CD4-positive, alpha-beta T cell treated with Interleukin-2 at 100 ng/mL for 4 hours (primary cell): ENCODE data around the gene EIF1AD.

ENCODE experiments used
- DNase-seq: peaks from one replicate; pipeline ENCODE4 v3.0.0-alpha.2; 2020; ENCODE audit warnings: low spot score

Gene EIF1AD

DNA sequence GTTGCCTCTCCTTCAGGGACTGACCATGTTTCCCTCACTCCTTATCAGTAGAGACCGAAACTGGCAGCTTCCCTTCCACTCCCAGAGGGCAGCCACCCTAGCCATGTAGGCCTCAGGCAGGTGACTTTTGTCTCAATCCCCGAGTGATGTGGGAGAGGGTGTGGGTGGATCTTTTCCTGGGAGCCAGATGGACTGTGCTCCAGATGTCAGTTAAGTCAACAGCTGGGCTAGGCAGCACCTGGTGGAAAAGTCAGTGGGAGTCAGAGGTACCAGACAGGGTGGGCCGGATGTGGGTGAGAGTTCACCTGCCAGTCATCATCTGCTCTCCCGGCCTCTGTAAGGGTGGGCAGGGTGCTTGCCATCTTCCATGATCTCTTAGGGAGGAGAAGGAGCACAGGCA lies 2.2 kb upstream of the EIF1AD start:
- DNase-seq, result no peak

DNA sequence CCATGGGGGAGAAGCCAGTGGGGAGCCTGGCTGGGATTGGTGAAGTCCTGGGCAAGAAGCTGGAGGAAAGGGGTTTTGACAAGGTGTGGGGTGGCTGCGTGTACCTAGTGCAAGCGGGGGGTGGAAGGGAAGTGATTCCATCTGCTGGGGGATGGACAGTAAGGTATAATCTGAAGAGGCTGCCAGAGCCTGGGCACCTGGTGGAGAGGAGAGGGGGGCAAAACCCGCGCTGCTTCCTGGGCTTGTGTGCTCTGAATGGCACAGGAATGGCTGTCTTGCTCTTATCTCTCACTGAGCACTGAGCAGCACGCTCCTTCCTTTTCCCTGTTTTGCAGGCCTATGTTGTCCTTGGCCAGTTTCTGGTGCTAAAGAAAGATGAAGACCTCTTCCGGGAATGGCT lies 1.3 kb upstream of the EIF1AD start:
- no peak for DNase-seq

DNA sequence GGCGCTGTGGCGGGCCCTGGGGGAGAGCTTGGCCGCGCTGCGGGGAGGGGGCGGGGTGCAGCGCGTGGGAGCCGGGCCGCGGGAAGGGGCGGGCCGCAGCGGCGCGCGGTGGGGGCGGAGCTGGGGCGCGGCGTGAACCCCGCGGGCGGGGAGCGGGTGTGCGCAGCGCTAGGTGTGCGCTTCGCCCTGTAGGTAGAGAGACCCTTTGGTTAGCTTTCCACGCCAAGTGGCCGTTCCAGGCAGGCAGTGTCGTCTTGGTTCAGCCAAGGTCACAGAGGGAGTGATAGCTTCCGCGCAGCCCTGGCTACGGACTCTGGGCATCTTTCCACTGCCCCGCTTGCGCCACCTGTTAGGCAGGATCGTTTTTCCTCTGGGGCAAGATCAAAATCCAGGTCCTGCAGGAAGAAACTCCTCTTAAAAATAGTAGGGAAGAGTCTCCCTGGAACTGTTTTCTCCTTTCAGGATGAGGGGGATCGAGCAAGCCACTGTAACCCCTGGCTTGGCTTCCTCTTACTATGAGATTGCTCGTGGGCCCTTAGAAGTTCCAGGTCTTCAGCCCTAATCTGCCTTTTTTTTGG lies 780 bp upstream of the EIF1AD start:
- peak; percentile 59 for DNase-seq

DNA sequence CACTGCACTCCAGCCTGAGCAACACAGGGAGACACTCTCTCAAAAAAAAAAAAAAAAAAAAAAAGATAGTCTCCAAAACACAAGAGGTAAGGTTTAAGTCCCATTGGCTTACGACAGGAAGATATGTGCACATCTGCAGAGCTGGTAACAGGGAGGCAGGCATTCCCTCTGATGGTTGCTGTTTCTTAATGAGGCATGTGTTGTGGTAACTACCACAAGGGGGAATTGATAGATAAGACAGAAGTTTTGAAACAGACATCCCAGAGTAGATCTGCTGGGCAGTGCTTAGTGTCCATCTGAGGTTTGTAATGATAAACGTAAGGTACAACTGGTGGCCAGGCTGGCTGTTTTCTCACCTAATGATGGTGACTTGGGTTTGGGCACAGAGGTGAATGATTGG lies 4.7 kb downstream of the EIF1AD start:
- no peak for DNase-seq

DNA sequence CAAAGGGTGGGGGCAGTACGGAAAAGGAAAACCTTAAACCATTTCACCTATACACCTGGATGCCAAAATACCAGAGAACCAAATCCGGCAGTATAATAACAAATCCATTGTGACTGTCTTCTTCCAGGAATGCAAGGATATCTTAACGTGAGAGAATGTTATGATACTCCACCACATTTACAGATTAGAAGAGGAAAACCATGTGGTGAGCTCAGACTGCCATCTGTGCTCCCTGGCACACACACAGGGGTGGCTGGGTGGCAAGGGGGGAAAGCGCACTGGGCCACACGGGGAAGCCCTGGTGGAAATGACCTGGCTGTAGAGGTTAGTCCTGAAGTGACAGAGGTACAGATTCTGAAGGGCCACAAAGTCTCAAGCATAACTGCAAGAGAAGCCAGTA lies 9.9 kb downstream of the EIF1AD start:
- no peak for DNase-seq

DNA sequence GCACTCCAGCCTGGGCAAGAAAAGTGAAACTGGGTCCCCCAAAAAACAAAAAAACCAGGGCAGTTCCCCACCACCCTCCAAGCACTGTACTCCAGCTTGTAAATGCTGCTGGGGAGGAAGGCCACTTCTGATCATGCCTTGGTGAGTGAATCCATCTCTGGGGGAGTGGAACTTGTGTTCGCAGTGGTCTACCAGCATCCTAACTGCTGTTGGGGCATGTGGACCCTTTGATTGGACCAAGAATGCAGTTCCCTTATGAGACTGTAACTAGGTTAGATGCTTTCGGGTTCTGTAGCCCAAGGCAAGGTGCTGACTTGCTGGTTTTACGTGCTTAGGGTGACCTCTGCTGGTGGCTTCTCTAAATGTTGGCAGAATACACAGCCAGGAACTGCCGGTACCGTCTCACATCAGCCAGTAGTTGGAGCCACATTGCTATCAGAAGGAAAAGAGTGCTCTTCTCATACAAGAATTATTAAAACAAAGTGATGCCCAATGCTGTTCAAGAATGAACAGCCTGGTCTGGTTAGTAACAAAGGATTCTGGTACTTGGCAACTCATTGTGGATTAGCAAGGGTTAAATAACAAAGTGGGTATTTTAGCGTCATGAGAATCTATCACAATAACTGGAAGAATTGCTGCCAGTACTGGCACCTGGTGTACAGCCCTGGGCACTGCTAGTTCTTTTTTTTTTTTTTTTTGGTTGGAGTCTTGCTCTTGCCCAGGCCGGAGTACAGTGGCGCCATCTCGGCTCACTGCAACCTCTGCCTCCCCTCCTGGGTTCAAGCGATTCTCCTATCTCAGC lies 13.0 kb downstream of the EIF1AD start:
- peak; percentile 97 for DNase-seq

DNA sequence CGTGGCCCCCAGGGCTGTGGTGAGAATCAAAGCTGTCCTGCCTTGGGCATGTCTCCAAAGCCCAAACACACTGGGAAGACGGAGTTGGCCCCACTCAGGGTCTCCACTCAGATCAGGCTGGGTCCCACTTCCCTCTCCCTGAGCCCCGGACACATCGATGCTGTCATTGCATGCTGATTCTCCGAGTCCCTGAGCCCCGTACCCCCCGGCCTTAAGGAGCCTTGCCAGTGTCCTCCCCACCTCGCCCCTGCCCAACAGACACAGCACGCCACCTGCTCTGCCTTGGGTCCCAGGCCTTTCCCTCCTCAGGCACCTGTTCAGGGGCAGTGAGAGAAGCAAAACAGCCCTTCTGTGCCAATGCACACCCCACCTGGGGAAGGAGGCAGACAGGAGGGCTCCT lies 14.6 kb downstream of the EIF1AD start:
- DNase-seq, result no peak

DNA sequence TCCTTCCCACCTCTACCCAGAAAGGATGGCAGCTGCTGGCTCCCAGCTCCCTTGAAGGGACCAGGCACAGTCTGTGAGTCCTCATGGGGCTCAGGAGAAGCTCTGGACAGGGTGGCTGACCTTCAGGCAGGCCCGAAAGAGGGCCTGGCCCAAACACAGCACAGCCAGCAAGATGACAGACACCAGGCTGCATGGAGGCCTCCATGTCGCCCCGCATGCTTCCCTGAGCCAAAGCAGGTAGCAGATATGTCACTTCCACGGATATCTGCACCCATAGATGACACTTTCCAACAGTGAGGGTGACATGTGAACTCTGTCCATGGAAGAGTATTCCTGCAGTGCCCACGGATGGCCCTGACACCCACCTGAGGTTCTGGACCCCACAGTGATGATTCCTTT lies 18.4 kb downstream of the EIF1AD start:
- no peak for DNase-seq

DNA sequence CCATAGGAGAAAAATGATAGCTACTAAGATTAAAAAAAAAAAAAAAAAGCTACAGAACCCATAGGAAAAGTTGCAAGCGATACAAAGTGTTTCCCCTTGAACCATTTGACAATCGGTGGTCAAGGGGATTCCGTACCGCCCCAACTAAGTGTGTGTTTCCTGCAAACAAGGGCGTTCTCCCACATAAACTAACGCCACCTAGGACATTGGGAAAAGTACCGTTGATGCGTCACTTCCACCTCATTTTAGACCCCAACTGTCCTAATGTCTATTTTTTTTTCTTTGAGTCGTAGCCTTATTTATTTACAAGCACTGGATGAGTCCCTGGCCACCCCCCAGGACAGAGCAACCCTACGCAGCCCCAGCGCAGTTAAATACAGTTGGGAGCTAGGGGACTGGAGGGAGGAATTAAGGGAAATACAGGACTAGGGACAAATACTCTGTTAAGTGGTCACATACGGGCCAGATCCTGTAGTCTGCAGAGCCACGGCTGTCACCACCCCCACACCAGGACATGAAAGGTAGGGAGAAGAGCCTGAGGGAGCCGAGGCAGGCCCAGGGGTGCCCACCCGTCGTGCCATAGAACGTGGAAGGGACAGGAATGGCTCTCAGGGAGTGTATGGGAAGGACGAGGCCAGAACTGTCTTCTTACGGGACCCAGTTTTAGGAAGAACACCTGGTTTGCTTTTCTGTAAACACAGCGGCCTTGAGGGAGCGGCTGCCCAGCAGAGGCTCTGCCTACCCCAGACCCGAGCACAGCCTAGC lies 19.0 kb downstream of the EIF1AD start:
- DNase-seq, result no peak

DNA sequence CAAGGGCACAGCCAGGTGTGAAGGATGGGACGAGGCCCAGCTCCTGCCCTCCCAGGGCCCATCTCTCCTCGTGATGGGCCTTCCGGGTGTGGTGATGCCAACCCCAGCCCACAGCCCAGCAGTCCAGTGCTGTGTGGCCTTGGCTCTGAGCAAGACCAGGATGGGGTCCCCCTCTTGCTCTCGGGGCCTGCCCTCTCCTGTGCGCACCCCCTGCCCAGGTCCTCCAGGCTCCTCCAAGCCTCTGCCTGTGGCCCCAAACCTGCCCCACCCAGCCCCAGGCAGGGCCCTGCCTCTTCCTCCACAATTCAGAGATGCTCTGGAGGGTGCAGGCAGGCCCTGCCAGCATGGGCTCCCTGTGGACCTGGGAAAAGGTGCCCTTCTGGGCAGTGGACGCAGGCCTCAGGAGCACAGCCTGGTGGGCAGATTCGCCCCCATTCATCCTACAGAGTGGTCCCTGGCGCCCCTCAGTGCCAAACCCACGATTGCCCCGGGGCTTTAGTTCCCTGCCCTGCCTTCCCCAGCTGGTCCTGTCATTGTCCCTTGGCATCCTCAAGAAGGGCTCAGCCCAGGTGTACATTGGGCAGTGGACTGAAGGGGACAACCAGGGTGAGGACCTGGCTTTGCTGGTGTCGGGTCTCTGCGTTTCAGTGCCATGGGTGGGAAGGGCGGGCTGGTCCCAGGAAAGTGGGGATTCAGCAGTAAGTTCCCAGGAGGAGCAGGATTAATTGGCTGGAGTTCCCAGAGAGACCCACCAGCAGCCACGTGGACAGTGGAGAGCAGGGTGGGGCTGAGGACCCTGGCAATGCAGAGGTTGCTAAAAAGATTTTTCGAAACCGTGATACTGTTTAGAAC lies 19.8 kb downstream of the EIF1AD start:
- no peak for DNase-seq

DNA sequence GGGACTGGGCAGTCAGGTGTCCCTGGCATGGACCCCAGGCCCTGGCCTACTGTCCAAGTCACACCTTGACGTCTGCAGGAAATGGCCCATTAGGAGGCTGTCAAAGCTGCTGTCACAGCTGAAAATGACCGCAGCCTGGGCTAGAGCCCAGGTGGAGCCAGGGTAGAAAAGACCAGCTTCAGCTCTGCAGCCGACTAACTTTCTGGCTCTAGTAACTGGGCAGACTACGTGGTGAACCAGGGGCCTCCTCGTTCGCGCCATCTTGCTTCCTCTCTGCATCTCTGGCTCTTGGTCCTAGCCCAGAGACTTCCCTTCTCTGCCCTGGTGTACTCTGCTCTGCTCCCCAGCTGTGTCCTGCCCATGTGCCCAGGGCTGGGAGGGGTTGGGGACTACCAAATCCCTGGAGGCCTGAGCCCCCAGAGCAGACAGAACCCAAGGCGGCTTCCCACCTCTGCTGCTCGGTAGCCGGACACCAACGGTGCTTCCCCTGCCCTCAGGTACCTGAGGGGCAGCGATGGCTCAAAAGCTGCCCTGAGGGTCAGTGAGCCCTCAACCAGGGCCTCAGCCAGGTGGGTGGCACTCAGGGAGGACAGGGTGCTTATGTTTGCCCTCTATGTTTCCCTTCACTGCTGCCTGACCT lies 20.7 kb downstream of the EIF1AD start:
- DNase-seq, result no peak

DNA sequence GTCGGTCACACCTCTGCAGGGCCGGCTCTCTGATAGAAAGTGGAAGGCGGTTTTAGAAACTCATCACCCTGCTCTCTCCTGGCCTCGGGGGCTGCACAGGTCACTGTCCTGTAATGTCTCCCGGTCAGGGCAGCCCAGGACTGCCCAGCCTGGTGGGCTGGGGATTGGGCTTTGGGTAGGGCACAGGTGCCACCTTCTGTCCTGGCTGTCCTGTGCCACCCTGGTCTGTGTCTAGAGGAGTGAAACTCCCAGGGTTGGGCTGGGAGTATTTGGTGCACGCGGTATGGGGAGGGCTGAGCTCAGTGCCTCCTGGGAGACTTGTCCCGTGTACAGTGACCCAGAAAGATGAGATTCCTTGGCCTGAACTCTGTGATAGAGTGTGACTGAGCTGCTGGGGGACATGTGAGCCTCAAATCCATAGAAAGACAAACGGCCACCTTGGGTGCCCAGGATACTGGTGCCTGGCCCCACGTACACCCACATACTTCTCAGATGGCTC lies 22.6 kb downstream of the EIF1AD start:
- DNase-seq, result no peak

DNA sequence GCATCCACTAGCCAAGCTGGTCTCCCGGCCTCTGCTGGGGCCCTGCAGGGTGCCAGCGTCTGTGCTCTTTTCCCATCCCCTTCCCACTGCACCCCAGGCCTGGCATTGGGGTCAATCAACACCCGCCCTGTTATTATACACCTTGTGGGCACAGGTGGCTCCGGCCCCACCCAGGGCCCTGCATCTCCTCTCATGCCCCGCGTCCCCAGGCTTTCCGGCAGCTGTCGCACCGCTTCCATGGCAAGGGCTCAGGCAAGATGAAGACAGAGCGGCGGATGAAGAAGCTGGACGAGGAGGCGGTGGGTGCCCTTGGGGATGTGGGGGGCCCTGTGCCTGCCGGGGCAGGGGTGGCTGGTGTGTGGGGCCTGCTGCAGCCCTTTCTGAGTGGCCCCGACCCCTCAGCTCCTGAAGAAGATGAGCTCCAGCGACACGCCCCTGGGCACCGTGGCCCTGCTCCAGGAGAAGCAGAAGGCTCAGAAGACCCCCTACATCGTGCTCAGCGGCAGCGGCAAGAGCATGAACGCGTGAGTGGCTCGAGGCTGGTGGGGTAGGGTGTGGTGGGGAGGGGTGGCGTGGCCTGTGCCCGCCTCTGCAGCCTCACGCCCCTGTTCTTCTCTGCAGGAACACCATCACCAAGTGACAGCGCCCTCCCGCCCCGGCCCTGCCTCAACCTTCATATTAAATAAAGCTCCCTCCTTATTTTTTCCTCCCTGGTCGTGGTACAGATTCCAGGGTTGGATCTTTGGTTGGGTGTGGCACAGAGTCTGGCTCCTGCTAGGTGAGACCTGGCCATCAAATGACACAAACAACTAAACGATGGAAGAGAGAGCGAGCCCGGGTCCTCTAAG lies 23.3 kb downstream of the EIF1AD start:
- no peak for DNase-seq

DNA sequence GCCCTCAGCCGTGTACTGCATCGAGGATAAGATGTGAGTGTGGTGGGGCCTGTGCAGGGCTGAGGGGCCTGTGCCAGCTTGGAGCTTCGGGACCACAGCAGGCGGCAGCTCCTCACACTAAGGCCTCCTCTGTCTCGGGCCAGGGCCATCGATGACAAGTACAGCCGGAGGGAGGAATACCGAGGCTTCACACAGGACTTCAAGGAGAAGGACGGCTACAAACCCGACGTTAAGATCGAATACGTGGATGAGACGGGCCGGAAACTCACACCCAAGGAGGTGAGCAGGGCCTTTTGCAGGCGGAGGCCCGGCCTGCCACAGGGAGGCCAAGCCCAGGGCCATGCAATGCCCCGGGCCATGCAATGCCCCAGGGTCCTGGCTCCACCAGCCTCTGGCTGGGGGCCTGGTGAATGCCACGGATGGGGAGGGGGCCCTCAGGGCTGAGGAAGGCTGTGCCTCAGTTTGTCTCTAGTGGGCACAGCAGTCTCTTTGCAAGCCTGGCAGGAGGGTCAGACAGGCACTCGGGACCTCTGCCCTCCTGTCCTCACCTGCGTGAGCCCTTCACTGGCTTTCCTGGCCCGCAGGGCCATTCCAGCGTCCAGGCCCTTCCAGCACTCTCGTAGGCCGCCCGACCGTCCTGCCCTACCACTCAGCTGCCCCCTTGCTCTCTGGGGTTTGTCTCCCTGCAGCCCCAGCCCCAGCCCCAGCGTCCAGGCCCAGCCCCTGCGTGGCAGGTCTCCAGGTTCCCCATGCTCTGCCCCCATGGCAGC lies 24.2 kb downstream of the EIF1AD start:
- no peak for DNase-seq

DNA sequence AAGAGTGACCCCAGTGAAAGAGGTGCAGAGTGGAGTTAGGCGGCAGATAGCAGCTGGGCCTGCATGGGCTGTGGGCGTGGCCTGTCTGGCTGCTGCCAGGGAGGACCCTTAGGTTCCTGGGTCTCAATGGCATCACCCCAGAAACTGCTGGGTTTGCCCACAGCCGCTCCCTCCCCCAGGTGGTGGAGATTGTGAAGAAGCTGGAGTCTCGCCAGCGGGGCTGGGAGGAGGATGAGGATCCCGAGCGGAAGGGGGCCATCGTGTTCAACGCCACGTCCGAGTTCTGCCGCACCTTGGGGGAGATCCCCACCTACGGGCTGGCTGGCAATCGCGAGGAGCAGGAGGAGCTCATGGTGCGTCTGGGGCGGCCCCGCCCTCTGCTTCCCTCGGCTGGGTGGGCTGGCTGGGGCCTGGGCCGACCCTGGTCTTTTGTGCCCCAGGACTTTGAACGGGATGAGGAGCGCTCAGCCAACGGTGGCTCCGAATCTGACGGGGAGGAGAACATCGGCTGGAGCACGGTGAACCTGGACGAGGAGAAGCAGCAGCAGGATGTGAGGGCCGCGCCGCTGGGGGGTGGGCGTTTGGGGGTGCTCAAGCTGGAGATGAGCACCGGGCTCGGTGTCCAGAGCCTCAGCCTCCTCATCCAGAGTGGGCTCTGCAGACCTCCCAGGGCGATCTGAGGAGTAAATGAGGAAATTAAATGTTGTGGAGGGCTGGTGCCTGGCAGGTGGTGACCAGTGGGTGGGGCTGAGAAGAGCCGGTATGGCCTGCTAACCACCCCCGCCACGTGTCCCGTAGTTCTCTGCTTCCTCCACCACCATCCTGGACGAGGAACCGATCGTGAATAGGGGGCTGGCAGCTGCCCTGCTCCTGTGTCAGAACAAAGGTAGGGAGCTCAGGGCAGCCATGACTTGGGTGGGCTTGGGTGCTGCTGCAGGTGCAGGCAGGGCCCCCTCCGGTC lies 25.5 kb downstream of the EIF1AD start:
- no peak for DNase-seq

DNA sequence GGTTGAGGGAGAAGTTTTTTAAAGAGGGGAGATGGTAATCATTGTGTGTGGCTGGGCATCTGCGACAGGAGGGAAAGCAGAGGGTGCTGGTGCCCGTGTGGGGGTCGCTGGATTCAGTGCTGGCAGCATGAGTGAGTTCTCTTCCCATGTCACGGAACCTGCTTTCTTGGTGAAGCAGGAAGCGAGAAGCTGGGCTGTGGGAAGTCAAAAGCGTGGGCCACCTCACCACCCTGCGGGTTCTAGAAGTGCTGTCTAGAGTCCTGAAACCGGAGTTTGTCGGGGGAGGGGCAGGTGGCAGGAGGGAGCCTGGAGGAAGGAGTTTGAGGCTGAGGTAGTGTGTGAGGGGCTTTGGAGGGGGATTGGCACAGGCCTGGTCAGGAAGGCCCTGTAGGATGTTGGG lies 26.2 kb downstream of the EIF1AD start:
- DNase-seq, result no peak

DNA sequence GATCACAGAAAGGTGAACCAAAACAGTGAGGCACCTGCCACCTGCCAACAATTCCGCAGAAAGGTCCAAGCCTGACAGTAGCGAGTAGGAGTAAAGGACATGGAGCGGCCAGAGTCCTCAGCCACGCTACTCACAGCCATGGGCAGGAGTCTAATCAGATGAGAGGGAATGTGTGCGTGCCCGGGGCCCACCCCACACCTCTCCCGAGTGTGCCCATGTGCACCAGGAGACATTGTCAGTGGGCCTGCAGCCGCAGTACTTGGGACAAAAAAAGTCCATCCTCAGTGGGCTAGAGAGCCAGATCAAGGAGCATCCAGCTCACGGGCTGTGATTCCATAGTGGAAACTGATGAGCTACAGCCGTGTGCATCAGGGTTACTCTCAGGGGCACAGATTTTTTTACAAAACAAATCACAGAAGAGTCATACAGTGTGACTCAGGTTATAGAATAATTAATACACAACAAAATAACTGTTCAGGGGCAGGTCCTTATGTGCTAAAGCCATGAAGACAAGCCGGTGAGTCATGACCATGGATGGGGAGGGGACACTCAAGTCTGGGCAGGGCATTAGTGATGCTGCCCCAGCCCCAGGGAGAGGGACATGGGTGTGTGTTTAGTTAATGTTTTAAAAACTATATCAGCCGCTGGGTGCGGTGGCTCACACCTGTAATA lies 28.4 kb downstream of the EIF1AD start:
- no peak for DNase-seq

DNA sequence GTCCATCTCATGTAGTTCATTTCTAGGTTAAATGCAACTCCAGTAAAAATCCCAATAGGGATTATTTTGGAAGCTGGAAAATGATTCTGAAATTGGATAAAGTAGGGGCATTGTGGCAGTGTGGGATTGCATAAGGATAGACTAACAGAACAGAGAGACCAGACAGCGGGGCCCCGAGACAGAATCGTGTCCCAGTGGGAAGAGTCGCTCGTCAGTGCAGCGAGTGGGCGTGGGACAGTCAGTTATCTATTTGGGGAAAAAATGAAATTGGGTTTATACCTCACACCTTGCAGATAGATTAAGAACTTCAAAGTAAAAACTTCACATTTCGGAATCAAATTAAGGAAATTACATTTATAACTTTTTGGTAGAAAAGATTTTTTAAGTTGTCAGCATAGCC lies 29.8 kb downstream of the EIF1AD start:
- DNase-seq, result no peak
